ENCODE results near the gene CDH4. TPM values are rescaled to one million over a fixed set of nuclear protein-coding genes. Genes with fewer than 3 reads are reported as not detected.

The CDH4 gene
- total and polyA plus RNA-seq, 2 of the 13 experiments (the other 11 are each of a cell fraction or from before 2014, with no cell fraction given): not detected

GRCh38 chr20:61295682-61296628, 43.9 kb downstream of the CDH4 start:
- POLR2A ChIA-PET: no interaction called here
- Histone ChIP-seq H3K27me3 (ENCODE audit: control insufficient read depth in 1 of 2, insufficient read depth in 2 of 2, low read length in 2 of 2) (peaks cover 15 to 57% of the 10 kb centered on the region in 2 experiments; a peak in 3 of 5 replicates), H4K20me1 (ENCODE audit: insufficient read depth, low read length) (no peaks in the 10 kb centered on the region; the same call in 1 of the 2 replicates), H3K79me2 (ENCODE audit: insufficient read depth, low read length) (no peaks in the 10 kb centered on the region), H3K36me3 (replicated peaks in 1 of 2; ENCODE audit: control insufficient read depth in 1 of 2, insufficient read depth in 2 of 2, low read length in 2 of 2) (no peaks in the 10 kb centered on the region), H3K9ac (ENCODE audit: insufficient read depth, low read depth, low read length) (no peak overlapping the region), H3K4me2 (ENCODE audit: low read depth, low read length) (no peak overlapping the region), H3K27ac (ENCODE audit: extremely low read length, insufficient read depth, low read length) (no peak overlapping the region), H3K4me1 (ENCODE audit: insufficient read depth, low read length) (no peaks in the 10 kb centered on the region), H2AFZ (ENCODE audit: low read length) (no peak overlapping the region), H3K9me3 (ENCODE audit: low read length) (no peaks in the 10 kb centered on the region), H3K4me3 (replicated peaks in 1 of 3; ENCODE audit: insufficient read depth in 1 of 3, low read depth in 2 of 3, low read length in 3 of 3) (no peak overlapping the region)
- no TSS peak for BruUV-seq (replicated peaks)
- CTCF ChIA-PET (ENCODE audit: low intra/inter-chr PET ratio, low total read pairs): no interaction called here
- intact Hi-C loops (cut with micrococcal nuclease; ENCODE audit: unreplicated experiment) (no loop called here), in situ Hi-C loops (cut with HindIII; ENCODE audit: extremely low pct_ligation_motif_present, low pct_unique_long_range_greater_than_20kb) (no loop called here)
- no peak for FAIRE-seq
- TF ChIP-seq NFKBIZ (CRISPR knock-in tag; IDR thresholded peaks at IDR 0.05): no peak
- peak; percentile 5; the same call in 1 of the 2 replicates for TF ChIP-seq MNT (IDR thresholded peaks at IDR 0.05)
- DNase-seq (ENCODE audit: low spot score): no peak
- ATAC-seq: peak; percentile 45
- WGBS (ENCODE audit: low lambda C conversion rate): 39% methylated on average over 33 of the region's 33 CpGs

DNA sequence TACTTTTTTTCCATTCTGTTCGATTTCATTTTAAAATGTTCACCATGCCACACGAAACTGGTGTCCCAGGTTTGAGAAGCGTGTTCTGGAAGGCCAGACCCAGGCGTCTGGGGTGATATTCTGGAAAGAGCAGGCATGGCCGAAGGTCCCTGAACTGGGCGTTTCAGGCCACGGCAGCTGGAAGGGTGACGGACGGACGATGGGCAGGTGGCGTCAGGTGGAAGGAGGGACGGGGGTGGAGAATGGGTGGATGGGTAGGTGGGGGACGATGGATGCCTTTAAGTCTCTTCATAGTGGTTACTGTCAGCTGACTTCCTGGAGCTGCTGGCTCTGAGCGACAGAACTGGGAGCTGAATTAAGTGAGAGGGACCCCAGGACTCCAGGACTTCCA, 44.6 kb downstream of the CDH4 start:
- peaks cover 15 to 57% of the 10 kb centered on the region in 2 experiments; a peak in 3 of 5 replicates for H3K27me3 ChIP-seq (ENCODE audit: control insufficient read depth in 1 of 2, insufficient read depth in 2 of 2, low read length in 2 of 2)
- no peaks in the 10 kb centered on the region for H3K4me1 ChIP-seq (ENCODE audit: insufficient read depth, low read length)
- no peak overlapping the region for H3K9ac ChIP-seq (ENCODE audit: insufficient read depth, low read depth, low read length)
- no peak for FAIRE-seq
- intact Hi-C loops (cut with micrococcal nuclease; ENCODE audit: unreplicated experiment) (no loop called here), in situ Hi-C loops (cut with HindIII; ENCODE audit: extremely low pct_ligation_motif_present, low pct_unique_long_range_greater_than_20kb) (no loop called here)
- no peaks in the 10 kb centered on the region; the same call in 1 of the 2 replicates for H4K20me1 ChIP-seq (ENCODE audit: insufficient read depth, low read length)
- H3K79me2 ChIP-seq (ENCODE audit: insufficient read depth, low read length): no peaks in the 10 kb centered on the region
- DNase-seq (ENCODE audit: low spot score): no peak
- POLR2A ChIA-PET: no interaction called here
- H2AFZ ChIP-seq (ENCODE audit: low read length): no peak overlapping the region
- no peaks in the 10 kb centered on the region for H3K36me3 ChIP-seq (replicated peaks in 1 of 2; ENCODE audit: control insufficient read depth in 1 of 2, insufficient read depth in 2 of 2, low read length in 2 of 2)
- BruUV-seq (replicated peaks): no TSS peak
- no peak for ATAC-seq
- no peak overlapping the region for H3K4me2 ChIP-seq (ENCODE audit: low read depth, low read length)
- CTCF ChIA-PET (ENCODE audit: low intra/inter-chr PET ratio, low total read pairs): no interaction called here
- 41% methylated on average over 14 of the region's 14 CpGs for WGBS (ENCODE audit: low lambda C conversion rate)
- H3K9me3 ChIP-seq (ENCODE audit: low read length): no peaks in the 10 kb centered on the region
- no peak overlapping the region for H3K4me3 ChIP-seq (replicated peaks in 1 of 3; ENCODE audit: insufficient read depth in 1 of 3, low read depth in 2 of 3, low read length in 3 of 3)
- no peak overlapping the region for H3K27ac ChIP-seq (ENCODE audit: extremely low read length, insufficient read depth, low read length)
- TF ChIP-seq HOXA5 (CRISPR knock-in tag; IDR thresholded peaks at IDR 0.05) (no peak), MXI1 (IDR thresholded peaks at IDR 0.05; ENCODE audit: borderline replicate concordance, low read depth, low read length) (no peak), HNRNPLL (IDR thresholded peaks at IDR 0.05; ENCODE audit: low read depth, low read length, poor library complexity, severe bottlenecking) (no peak)
- TF ChIP-seq, protein P1, sequence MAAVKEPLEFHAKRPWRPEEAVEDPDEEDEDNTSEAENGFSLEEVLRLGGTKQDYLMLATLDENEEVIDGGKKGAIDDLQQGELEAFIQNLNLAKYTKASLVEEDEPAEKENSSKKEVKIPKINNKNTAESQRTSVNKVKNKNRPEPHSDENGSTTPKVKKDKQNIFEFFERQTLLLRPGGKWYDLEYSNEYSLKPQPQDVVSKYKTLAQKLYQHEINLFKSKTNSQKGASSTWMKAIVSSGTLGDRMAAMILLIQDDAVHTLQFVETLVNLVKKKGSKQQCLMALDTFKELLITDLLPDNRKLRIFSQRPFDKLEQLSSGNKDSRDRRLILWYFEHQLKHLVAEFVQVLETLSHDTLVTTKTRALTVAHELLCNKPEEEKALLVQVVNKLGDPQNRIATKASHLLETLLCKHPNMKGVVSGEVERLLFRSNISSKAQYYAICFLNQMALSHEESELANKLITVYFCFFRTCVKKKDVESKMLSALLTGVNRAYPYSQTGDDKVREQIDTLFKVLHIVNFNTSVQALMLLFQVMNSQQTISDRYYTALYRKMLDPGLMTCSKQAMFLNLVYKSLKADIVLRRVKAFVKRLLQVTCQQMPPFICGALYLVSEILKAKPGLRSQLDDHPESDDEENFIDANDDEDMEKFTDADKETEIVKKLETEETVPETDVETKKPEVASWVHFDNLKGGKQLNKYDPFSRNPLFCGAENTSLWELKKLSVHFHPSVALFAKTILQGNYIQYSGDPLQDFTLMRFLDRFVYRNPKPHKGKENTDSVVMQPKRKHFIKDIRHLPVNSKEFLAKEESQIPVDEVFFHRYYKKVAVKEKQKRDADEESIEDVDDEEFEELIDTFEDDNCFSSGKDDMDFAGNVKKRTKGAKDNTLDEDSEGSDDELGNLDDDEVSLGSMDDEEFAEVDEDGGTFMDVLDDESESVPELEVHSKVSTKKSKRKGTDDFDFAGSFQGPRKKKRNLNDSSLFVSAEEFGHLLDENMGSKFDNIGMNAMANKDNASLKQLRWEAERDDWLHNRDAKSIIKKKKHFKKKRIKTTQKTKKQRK (IDR thresholded peaks at IDR 0.05; ENCODE audit: low read length): no peak

Data from HepG2 (cell line).